Effector memory CD8-positive, alpha-beta T cell (primary cell): ENCODE results near the gene CHD6.

Source experiments
- ATAC-seq: fragments of 150-1000 bp; cut with Tn5 transposase; replicated peaks from 2 replicates; pipeline ENCODE4 v1.10.0; 2021; ENCODE audit warnings: mild to moderate bottlenecking, moderate library complexity
- DNase-seq, 3 experiments: peaks; one replicate each; pipeline ENCODE4 v3.0.0; 2021
- H3K27ac Mint-ChIP-seq, 2 donors: one replicate each; pipeline ENCODE4 v1.8.0; 2022; ENCODE audit warnings: mild to moderate bottlenecking in 2 of 2, mixed read lengths in 2 of 2, moderate library complexity in 2 of 2
- H3K27me3 Mint-ChIP-seq, 2 donors: one replicate each; pipeline ENCODE4 v1.8.0; 2022; ENCODE audit warnings: mixed read lengths in 2 of 2
- H3K36me3 Mint-ChIP-seq: one replicate; pipeline ENCODE4 v1.8.0; 2022; ENCODE audit warnings: mild to moderate bottlenecking, moderate library complexity, mixed read lengths; ENCODE audit not compliant: insufficient read depth
- H3K4me1 Mint-ChIP-seq, 2 donors: one replicate each; pipeline ENCODE4 v1.8.0; 2022; ENCODE audit warnings: low read depth in 2 of 2, mixed read lengths in 2 of 2
- H3K4me3 Mint-ChIP-seq, 2 donors: one replicate each; pipeline ENCODE4 v1.8.0; 2022; ENCODE audit warnings: mild to moderate bottlenecking in 2 of 2, mixed read lengths in 2 of 2, moderate library complexity in 2 of 2
- H3K9me3 Mint-ChIP-seq, 2 donors: one replicate each; pipeline ENCODE4 v1.8.0; 2022; ENCODE audit warnings: mixed read lengths in 2 of 2

CHD6 gene

GRCh38 chr20:41403604-41404003 is 214.6 kb downstream of the CHD6 start:
- Mint-ChIP-seq H3K4me1 (peaks cover 4 to 8% of the 10 kb centered on the region in 2 donors), H3K27me3 (no peaks in the 10 kb centered on the region), H3K27ac (no peak overlapping the region), H3K36me3 (peaks cover 34% of the 10 kb centered on the region), H3K9me3 (no peaks in the 10 kb centered on the region), H3K4me3 (no peak overlapping the region)
- DNase-seq (no peak), ATAC-seq (no peak)

DNA sequence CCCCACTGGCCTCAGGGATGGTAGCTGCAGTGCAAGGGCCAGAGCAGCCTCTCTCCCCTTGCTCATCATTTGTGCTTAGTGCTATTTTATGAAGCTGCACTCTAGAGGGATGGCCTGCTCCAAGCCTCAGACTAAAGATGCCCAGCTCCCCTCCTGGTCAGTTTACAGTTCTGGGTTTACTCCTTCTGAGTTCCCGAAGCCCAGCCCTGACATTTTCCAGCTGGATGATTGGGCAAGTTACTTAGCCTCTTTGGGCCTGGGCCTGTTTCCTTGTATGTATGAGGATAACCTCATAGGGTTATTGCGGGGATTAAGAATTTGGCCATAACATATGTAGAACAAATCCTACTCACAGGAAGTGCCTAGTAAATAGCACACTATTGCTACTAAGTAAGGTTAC is 219.8 kb downstream of the CHD6 start:
- H3K36me3 Mint-ChIP-seq, result peaks cover 19% of the 10 kb centered on the region
- no peak overlapping the region for H3K4me3 Mint-ChIP-seq
- DNase-seq, result no peak
- peaks cover 0 to 5% of the 10 kb centered on the region in 2 donors for H3K4me1 Mint-ChIP-seq
- no peak for ATAC-seq
- peak overlapping the region in 1 of 2 donors; percentile 72 for H3K27ac Mint-ChIP-seq
- H3K27me3 Mint-ChIP-seq, result no peaks in the 10 kb centered on the region
- H3K9me3 Mint-ChIP-seq, result no peaks in the 10 kb centered on the region

DNA sequence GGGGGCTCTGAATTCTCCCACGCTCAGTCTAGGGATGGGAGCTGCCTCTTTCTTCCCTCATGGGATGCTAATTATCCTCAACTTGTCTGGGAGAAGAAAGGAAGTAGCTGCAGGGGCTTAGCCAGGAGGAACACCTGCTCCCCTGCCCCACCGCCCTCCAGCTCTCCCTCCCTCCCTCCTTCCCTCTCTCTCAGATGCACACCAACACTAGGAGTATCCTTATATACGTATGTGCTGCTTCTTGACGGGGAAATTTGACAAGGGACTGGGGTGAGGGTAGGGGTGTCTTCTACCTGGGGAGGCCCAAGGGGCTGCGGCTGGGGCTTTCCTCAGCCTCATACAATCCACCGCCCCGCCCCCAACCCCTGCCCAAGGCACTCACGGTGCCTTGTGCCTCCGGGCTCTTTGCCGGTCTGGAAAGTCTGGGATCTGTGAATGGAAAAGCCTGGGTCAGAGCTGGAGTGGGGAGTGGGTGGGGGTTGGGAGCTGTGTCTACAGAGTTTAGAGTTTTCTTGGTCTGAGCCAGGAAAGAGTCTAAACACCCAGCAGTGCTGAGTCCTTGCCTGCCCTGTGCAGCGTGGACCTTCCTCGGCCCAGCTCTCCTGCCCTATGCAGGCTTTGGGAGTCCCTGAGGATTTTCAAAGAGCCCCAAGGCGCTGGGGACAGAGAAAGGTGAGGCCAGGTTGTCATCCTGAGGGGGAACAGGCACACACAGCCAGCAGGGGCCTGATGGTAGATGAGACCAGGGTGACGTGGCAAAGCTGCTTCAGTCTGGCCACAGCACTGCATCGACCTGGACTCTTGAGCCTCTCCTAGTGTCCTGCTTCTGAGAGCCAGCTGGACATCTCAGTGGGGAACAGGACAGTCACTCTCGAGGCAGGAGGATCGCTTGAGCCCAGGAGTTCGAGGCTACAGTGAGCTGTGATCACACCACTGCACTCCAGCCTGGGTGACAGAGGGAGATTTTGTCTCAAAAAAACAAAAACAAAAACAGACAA is 222.2 kb downstream of the CHD6 start:
- H3K27me3 Mint-ChIP-seq, result no peaks in the 10 kb centered on the region
- DNase-seq (no peak), ATAC-seq (no peak)
- H3K9me3 Mint-ChIP-seq, result no peaks in the 10 kb centered on the region
- peaks cover 0 to 5% of the 10 kb centered on the region in 2 donors for H3K4me1 Mint-ChIP-seq
- H3K27ac Mint-ChIP-seq, result no peak overlapping the region
- H3K36me3 Mint-ChIP-seq, result peaks cover 10% of the 10 kb centered on the region
- H3K4me3 Mint-ChIP-seq, result no peak overlapping the region

DNA sequence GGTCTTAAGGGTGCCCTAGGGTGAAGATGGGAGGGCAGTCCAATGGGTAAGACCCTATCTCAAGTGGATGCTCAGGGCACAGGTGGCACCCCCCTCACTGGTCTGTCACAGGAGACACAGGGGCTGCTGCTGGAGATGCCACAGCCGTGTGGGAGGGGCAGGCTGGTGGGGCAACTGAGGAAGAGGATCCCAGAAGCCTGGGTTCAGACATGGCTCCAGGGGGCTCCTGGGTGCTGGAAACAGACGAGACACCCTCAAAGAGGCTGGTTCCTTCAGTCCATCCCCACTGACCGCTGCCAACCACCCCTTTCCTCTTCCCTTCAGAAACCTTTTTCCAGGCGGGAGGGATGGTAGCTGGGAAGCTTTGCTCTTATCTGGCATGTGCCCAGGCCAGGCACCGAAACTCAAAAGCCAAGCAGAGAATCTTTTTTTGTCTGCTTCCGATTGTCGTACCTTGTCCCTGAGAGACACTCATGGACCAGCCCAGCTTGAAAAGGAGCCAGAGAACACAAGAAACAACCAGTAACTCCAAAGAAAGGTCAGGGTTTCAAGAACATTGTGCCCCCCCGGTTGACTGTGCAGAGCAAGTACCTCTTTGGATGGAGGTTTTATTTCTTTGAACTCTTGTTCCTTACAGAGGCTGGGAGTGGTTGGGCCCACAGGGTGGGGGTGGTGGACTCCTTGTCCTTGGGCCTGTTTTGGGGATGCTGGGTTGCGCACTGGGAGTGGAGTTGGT is 223.1 kb downstream of the CHD6 start:
- DNase-seq, result no peak
- H3K36me3 Mint-ChIP-seq, result peaks cover 9% of the 10 kb centered on the region
- no peaks in the 10 kb centered on the region for H3K9me3 Mint-ChIP-seq
- H3K27ac Mint-ChIP-seq, result no peak overlapping the region
- H3K4me3 Mint-ChIP-seq, result no peak overlapping the region
- no peak for ATAC-seq
- no peaks in the 10 kb centered on the region for H3K27me3 Mint-ChIP-seq
- peaks cover 0 to 5% of the 10 kb centered on the region in 2 donors for H3K4me1 Mint-ChIP-seq

DNA sequence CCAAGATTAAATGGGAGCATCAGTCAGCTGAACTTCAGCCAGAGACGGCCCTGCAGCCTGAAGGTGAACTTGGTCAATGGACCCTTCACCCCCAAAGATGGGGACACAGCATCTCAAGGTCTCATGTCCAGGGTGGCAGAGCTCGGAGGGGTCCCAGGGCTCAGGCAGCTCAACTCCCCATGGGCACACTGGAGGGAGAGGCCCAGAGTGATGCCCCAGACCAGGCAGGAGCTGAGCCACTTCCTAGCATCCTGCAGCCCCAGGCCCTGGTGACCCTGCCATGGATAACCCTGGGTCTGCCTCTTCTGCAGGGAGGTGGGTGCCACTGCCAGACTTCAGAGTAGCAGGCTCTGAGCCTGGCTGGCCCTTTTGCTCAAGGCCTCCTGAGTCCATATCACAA is 224.1 kb downstream of the CHD6 start:
- DNase-seq (no peak), ATAC-seq (no peak)
- Mint-ChIP-seq H3K4me1 (peaks cover 0 to 5% of the 10 kb centered on the region in 2 donors), H3K27me3 (no peaks in the 10 kb centered on the region), H3K27ac (no peak overlapping the region), H3K36me3 (peaks cover 6% of the 10 kb centered on the region), H3K4me3 (no peak overlapping the region), H3K9me3 (no peaks in the 10 kb centered on the region)

- ATAC-seq (no peak), DNase-seq (no peak)
- H3K36me3 Mint-ChIP-seq, result peaks cover 6% of the 10 kb centered on the region
- H3K4me1 Mint-ChIP-seq, result peaks cover 0 to 5% of the 10 kb centered on the region in 2 donors
- H3K9me3 Mint-ChIP-seq, result no peaks in the 10 kb centered on the region
- no peaks in the 10 kb centered on the region for H3K27me3 Mint-ChIP-seq
- no peak overlapping the region for H3K4me3 Mint-ChIP-seq
- H3K27ac Mint-ChIP-seq, result no peak overlapping the region
These were observed 224.5 kb downstream of the CHD6 start for GRCh38 chr20:41393705-41394066.

- no peaks in the 10 kb centered on the region for H3K9me3 Mint-ChIP-seq
- H3K27ac Mint-ChIP-seq, result no peak overlapping the region
- peaks cover 0 to 5% of the 10 kb centered on the region in 2 donors for H3K4me1 Mint-ChIP-seq
- peaks cover 6% of the 10 kb centered on the region for H3K36me3 Mint-ChIP-seq
- ATAC-seq, result no peak
- H3K4me3 Mint-ChIP-seq, result no peak overlapping the region
- DNase-seq, result no peak
- peaks cover 0 to 2% of the 10 kb centered on the region in 2 donors for H3K27me3 Mint-ChIP-seq
These were observed 225.1 kb downstream of the CHD6 start for GRCh38 chr20:41392871-41393704.

- peaks cover 6% of the 10 kb centered on the region for H3K36me3 Mint-ChIP-seq
- H3K4me1 Mint-ChIP-seq, result peaks cover 0 to 3% of the 10 kb centered on the region in 2 donors
- H3K9me3 Mint-ChIP-seq, result no peaks in the 10 kb centered on the region
- H3K27ac Mint-ChIP-seq, result no peak overlapping the region
- DNase-seq, result no peak
- no peak overlapping the region for H3K4me3 Mint-ChIP-seq
- peaks cover 0 to 10% of the 10 kb centered on the region in 2 donors for H3K27me3 Mint-ChIP-seq
- no peak for ATAC-seq
These were observed 225.9 kb downstream of the CHD6 start for GRCh38 chr20:41392295-41392694.

DNA sequence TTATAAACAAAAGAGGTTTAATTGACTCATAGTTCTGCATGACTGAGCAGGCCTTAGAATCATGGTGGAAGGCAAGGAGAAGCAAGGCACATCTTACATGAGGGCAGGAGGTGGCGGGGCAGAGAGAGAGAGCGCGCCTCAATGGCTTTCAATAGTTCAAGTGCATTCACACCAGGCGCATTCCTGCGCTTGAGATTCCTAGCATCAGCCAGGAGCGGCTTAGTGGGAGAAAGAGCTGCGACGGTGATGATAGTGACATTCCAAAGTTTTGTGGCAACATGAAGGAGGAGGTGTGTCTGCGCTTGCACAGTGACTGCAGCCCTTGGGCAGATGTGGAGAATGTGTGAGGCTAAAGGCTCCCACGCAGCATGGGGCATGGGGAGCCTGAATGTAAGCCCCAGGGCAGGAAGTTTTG is 226.6 kb downstream of the CHD6 start:
- no peaks in the 10 kb centered on the region for H3K9me3 Mint-ChIP-seq
- no peak overlapping the region for H3K4me3 Mint-ChIP-seq
- DNase-seq (no peak), ATAC-seq (no peak)
- peaks cover 3% of the 10 kb centered on the region for H3K36me3 Mint-ChIP-seq
- H3K27ac Mint-ChIP-seq, result no peak overlapping the region
- peaks cover 0 to 3% of the 10 kb centered on the region in 2 donors for H3K4me1 Mint-ChIP-seq
- H3K27me3 Mint-ChIP-seq, result peaks cover 2 to 14% of the 10 kb centered on the region in 2 donors

DNA sequence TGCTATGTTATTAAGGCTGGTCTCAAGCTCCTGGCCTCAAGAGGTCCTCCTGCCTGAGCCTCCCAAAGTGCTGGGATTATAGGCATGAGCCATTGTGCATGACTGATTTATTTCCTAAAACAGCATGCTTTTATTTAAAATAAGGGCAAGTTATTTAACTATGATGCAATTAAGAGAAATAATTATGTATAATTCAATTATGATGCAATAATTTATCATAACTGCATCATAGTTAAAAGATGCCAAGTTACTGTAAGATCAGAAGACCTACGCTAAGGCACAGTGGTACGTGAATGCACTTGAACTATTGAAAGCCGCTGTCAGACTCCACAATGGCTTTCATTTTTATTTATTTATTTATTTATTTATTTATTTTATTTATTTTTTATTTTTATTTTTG is 227.3 kb downstream of the CHD6 start:
- H3K27me3 Mint-ChIP-seq, result peaks cover 9 to 21% of the 10 kb centered on the region in 2 donors
- peaks cover 3% of the 10 kb centered on the region for H3K36me3 Mint-ChIP-seq
- H3K4me1 Mint-ChIP-seq, result no peaks in the 10 kb centered on the region
- ATAC-seq (no peak), DNase-seq (no peak)
- no peaks in the 10 kb centered on the region for H3K9me3 Mint-ChIP-seq
- H3K4me3 Mint-ChIP-seq, result no peak overlapping the region
- no peak overlapping the region for H3K27ac Mint-ChIP-seq

DNA sequence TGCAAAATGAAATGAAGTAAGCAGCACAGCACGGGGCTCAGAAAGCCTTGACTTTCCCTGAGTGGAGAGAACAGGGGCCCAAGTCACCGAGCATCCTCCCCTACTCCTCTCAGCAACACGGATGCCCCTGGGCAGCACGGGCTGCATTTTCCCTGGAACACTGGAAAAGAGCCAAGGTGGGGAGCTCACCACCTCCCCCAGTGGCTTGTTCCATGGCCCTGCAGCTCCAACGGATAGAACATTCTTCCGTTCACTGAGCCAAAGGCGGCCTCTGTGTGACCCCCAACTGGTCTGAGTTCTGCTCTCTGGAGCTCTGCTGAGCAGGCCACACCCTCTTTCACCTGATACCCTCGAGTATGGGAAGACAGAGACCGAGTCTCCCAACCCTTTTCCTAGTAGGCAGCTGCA is 230.7 kb downstream of the CHD6 start:
- Mint-ChIP-seq H3K27ac (no peak overlapping the region), H3K9me3 (no peaks in the 10 kb centered on the region), H3K36me3 (no peaks in the 10 kb centered on the region), H3K4me1 (no peaks in the 10 kb centered on the region), H3K4me3 (no peak overlapping the region), H3K27me3 (peaks cover 21 to 49% of the 10 kb centered on the region in 2 donors)
- ATAC-seq (no peak), DNase-seq (no peak)

- DNase-seq, result no peak
- no peaks in the 10 kb centered on the region for H3K9me3 Mint-ChIP-seq
- H3K27ac Mint-ChIP-seq, result no peak overlapping the region
- H3K4me3 Mint-ChIP-seq, result no peak overlapping the region
- H3K4me1 Mint-ChIP-seq, result no peaks in the 10 kb centered on the region
- peaks cover 3% of the 10 kb centered on the region for H3K36me3 Mint-ChIP-seq
- ATAC-seq, result no peak
- peaks cover 21 to 49% of the 10 kb centered on the region in 2 donors for H3K27me3 Mint-ChIP-seq
These were observed 231.4 kb downstream of the CHD6 start for GRCh38 chr20:41386502-41387427.
